ENCODE results near the gene EPHB1.

GRCh38 chr3:135013206-135013605 lies 218.1 kb downstream of the EPHB1 start:
- TF ChIP-seq CTCF (IDR thresholded peaks at IDR 0.05) = no peak
- no peak for TF ChIP-seq POLR2AphosphoS5 (IDR thresholded peaks at IDR 0.05)
- TF ChIP-seq POLR2A (IDR thresholded peaks at IDR 0.05) = no peak
